Vagina (tissue), 2 donors: ENCODE data around the gene NIPBL.

Source experiments
- POLR2A ChIP-seq, 2 donors: fragments of 450-650 bp; IDR thresholded peaks; one replicate each; pipeline ENCODE4 v1.6.1; 2017; ENCODE audit warnings: antibody characterized with exemption in 2 of 2, mild to moderate bottlenecking in 2 of 2, moderate library complexity in 2 of 2
- POLR2AphosphoS5 ChIP-seq, 2 donors: sonication (generic); formaldehyde crosslinking; IDR thresholded peaks; one replicate each; pipeline ENCODE4 v1.9.0; 2017; ENCODE audit warnings: antibody characterized with exemption in 2 of 2, mild to moderate bottlenecking in 2 of 2, low read depth in 1 of 2; ENCODE audit not compliant: insufficient read depth in 1 of 2
- TF ChIP-seq, protein P1 (sequence below), 3 experiments: fragments of 450-650 bp in 2 of 3; fragments of 200-600 bp in 1 of 3; sonication (generic) in 1 of 3; IDR thresholded peaks; one replicate each; pipeline ENCODE4 v1.5.1; 2017 to 2019; ENCODE audit warnings: antibody characterized with exemption in 3 of 3, mild to moderate bottlenecking in 2 of 3, moderate library complexity in 2 of 3

GRCh38 chr5:37002176-37002751, 125.7 kb downstream of the NIPBL start:
- TF ChIP-seq, protein P1, sequence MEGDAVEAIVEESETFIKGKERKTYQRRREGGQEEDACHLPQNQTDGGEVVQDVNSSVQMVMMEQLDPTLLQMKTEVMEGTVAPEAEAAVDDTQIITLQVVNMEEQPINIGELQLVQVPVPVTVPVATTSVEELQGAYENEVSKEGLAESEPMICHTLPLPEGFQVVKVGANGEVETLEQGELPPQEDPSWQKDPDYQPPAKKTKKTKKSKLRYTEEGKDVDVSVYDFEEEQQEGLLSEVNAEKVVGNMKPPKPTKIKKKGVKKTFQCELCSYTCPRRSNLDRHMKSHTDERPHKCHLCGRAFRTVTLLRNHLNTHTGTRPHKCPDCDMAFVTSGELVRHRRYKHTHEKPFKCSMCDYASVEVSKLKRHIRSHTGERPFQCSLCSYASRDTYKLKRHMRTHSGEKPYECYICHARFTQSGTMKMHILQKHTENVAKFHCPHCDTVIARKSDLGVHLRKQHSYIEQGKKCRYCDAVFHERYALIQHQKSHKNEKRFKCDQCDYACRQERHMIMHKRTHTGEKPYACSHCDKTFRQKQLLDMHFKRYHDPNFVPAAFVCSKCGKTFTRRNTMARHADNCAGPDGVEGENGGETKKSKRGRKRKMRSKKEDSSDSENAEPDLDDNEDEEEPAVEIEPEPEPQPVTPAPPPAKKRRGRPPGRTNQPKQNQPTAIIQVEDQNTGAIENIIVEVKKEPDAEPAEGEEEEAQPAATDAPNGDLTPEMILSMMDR (IDR thresholded peaks at IDR 0.05) = no peak
- TF ChIP-seq POLR2A (IDR thresholded peaks at IDR 0.05) (no peak), POLR2AphosphoS5 (IDR thresholded peaks at IDR 0.05; ENCODE audit: insufficient read depth in 1 of 2, low read depth in 1 of 2) (no peak)
